ENCODE measurements around the gene ADORA2A. TPM values are rescaled to one million over a fixed set of nuclear protein-coding genes. Genes with fewer than 3 reads are reported as not detected.

Gene ADORA2A
- total and polyA plus RNA-seq, 10 of the 15 experiments (the other 5 are each of a cell fraction or from before 2014, with no cell fraction given) = 0.69 to 31.2 (median 18.3) TPM

GRCh38 chr22:24446260-24446611 is 18.8 kb downstream of the ADORA2A start (continued):
- TF ChIP-seq HDAC2 (IDR thresholded peaks at IDR 0.05) = no peak

GRCh38 chr22:24450610-24451009 is 23.2 kb downstream of the ADORA2A start:
- ChIA-PET POLR2A (interaction anchor here (1.4 kb wide), 1 partner anchor 16 kb away, joined by 6 read pairs; no protein-coding TSS in a partner anchor), SMC1A (ENCODE audit: uncharacterized antibody, unreplicated experiment) (no interaction called here)

More at GRCh38 chr22:24450610-24451009, 23.2 kb downstream of the ADORA2A start:
- H3K9me3 ChIP-seq (replicated peaks; ENCODE audit: control insufficient read depth, insufficient read depth, low read length) = no peaks in the 10 kb centered on the region; the same call in 2 of the 3 replicates
- no peak overlapping the region for H3K4me2 ChIP-seq (ENCODE audit: control insufficient read depth, insufficient read depth)
- CTCF ChIA-PET = interaction anchor here (0.6 to 0.7 kb wide), 2 partner anchors 9 to 10 kb away, joined by 3 to 5 read pairs; no protein-coding TSS in a partner anchor
- in situ Hi-C loops (cut with MboI) (no loop called here), intact Hi-C loops (cut with micrococcal nuclease; ENCODE audit: unreplicated experiment) (no loop called here)
- RAD21 ChIA-PET (ENCODE audit: unreplicated experiment) = interaction anchor here (0.6 kb wide), 1 partner anchor 19 kb away, joined by 3 read pairs; no protein-coding TSS in a partner anchor
- H3K36me3 ChIP-seq (ENCODE audit: control insufficient read depth in 2 of 2, insufficient read depth in 2 of 2, low read length in 1 of 2) = no peaks in the 10 kb centered on the region
- FAIRE-seq (no peak), DNase-seq (ENCODE audit: low read depth, low spot score) (no peak), ATAC-seq (no peak)
- BruUV-seq (replicated peaks) = no TSS peak
- no peaks in the 10 kb centered on the region for H3K27me3 ChIP-seq (replicated peaks in 1 of 2; ENCODE audit: control insufficient read depth in 2 of 2, insufficient read depth in 2 of 2, low read length in 1 of 2)
- WGBS (ENCODE audit: insufficient coverage, insufficient replicate concordance, low lambda C conversion rate, missing lambda C conversion rate) = 50% methylated on average over 1 of the region's 1 CpG
- H3K4me1 ChIP-seq (ENCODE audit: control insufficient read depth, insufficient read depth, low read length) = no peaks in the 10 kb centered on the region
- H3K27ac ChIP-seq (ENCODE audit: control insufficient read depth, insufficient read depth) = no peak overlapping the region
- H3K9ac ChIP-seq (ENCODE audit: control insufficient read depth, insufficient read depth, low read length) = no peak overlapping the region
- no peaks in the 10 kb centered on the region for H4K20me1 ChIP-seq (ENCODE audit: control insufficient read depth, insufficient read depth)
- H3K4me3 ChIP-seq = no peak overlapping the region
- H2AFZ ChIP-seq (ENCODE audit: control insufficient read depth, low read depth, low read length) = no peak overlapping the region
- no peaks in the 10 kb centered on the region for H3K79me2 ChIP-seq (ENCODE audit: control insufficient read depth, insufficient read depth, low read length)
- no peak for TF ChIP-seq NBN (IDR thresholded peaks at IDR 0.05)
- TF ChIP-seq, protein P1, sequence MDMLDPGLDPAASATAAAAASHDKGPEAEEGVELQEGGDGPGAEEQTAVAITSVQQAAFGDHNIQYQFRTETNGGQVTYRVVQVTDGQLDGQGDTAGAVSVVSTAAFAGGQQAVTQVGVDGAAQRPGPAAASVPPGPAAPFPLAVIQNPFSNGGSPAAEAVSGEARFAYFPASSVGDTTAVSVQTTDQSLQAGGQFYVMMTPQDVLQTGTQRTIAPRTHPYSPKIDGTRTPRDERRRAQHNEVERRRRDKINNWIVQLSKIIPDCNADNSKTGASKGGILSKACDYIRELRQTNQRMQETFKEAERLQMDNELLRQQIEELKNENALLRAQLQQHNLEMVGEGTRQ (IDR thresholded peaks at IDR 0.05; ENCODE audit: borderline replicate concordance, low read depth, low read length) = no peak
- no peak for TF ChIP-seq RELA (IDR thresholded peaks at IDR 0.05; ENCODE audit: borderline replicate concordance, partially characterized antibody)
- no peak for TF ChIP-seq SMARCA5 (IDR thresholded peaks at IDR 0.05)
- TF ChIP-seq, protein P2, sequence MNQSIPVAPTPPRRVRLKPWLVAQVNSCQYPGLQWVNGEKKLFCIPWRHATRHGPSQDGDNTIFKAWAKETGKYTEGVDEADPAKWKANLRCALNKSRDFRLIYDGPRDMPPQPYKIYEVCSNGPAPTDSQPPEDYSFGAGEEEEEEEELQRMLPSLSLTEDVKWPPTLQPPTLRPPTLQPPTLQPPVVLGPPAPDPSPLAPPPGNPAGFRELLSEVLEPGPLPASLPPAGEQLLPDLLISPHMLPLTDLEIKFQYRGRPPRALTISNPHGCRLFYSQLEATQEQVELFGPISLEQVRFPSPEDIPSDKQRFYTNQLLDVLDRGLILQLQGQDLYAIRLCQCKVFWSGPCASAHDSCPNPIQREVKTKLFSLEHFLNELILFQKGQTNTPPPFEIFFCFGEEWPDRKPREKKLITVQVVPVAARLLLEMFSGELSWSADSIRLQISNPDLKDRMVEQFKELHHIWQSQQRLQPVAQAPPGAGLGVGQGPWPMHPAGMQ (IDR thresholded peaks at IDR 0.05; ENCODE audit: borderline replicate concordance) = no peak
- no peak for TF ChIP-seq RFX5 (IDR thresholded peaks at IDR 0.05; ENCODE audit: low read depth, low read length)
- TF ChIP-seq IRF4 (IDR thresholded peaks at IDR 0.05; ENCODE audit: low read depth, low read length) = no peak
- TF ChIP-seq, protein P3, sequence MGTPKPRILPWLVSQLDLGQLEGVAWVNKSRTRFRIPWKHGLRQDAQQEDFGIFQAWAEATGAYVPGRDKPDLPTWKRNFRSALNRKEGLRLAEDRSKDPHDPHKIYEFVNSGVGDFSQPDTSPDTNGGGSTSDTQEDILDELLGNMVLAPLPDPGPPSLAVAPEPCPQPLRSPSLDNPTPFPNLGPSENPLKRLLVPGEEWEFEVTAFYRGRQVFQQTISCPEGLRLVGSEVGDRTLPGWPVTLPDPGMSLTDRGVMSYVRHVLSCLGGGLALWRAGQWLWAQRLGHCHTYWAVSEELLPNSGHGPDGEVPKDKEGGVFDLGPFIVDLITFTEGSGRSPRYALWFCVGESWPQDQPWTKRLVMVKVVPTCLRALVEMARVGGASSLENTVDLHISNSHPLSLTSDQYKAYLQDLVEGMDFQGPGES (IDR thresholded peaks at IDR 0.05) = no peak
- no peak for TF ChIP-seq NKRF (conservative IDR thresholded peaks at IDR 0.05)
- TF ChIP-seq SMAD1 (IDR thresholded peaks at IDR 0.05; ENCODE audit: low read depth, partially characterized antibody) = no peak
- TF ChIP-seq REST (IDR thresholded peaks at IDR 0.05; ENCODE audit: low read depth, low read length) = no peak
- no peak for TF ChIP-seq NR2C2 (IDR thresholded peaks at IDR 0.05; ENCODE audit: borderline replicate concordance, control insufficient read depth, insufficient read length, low read depth)
